ENCODE measurements around the gene SNCAIP.

- TF ChIP-seq CTCF (IDR thresholded peaks at IDR 0.05; ENCODE audit: insufficient read depth, low read length) (no peak), GABPA (IDR thresholded peaks at IDR 0.05; ENCODE audit: low read depth) (no peak), REST (IDR thresholded peaks at IDR 0.05; ENCODE audit: insufficient replicate concordance, low read depth) (no peak)
Measured at GRCh38 chr5:122404018-122404417, 92.0 kb downstream of the SNCAIP start.
